Natural killer cell (primary cell): Measurements from ENCODE around the gene NFASC. TPM values are rescaled to one million over a fixed set of nuclear protein-coding genes. Genes with fewer than 3 reads are reported as not detected.

Experiments
- ATAC-seq, 3 donors: fragments of 150-1000 bp in 2 of 3; fragments of 200-7000 bp in 1 of 3; cut with Tn5 transposase; 1 replicate in 1 of 3; 2 replicates in 2 of 3; pipeline ENCODE4 v1.10.0; 2021; ENCODE audit warnings: mild to moderate bottlenecking in 2 of 3, moderate library complexity in 2 of 3
- DNase-seq, 2 donors: peaks; one replicate each; pipeline versions ENCODE4 v3.0.0 to v3.0.0-alpha.2; 2013 to 2021; ENCODE audit warnings: mixed read lengths in 1 of 2
- H3K27ac ChIP-seq: one replicate; pipeline ENCODE4 v1.5.1; 2013; ENCODE audit warnings: mild to moderate bottlenecking, low read length
- H3K27me3 ChIP-seq: one replicate; pipeline ENCODE4 v1.6.1; 2013; ENCODE audit warnings: low read length; ENCODE audit not compliant: control insufficient read depth, insufficient read depth
- H3K36me3 ChIP-seq: one replicate; pipeline ENCODE4 v1.6.1; 2013; ENCODE audit warnings: low read length; ENCODE audit not compliant: control insufficient read depth, insufficient read depth
- H3K4me1 ChIP-seq: one replicate; pipeline ENCODE4 v1.6.1; 2013; ENCODE audit warnings: low read length; ENCODE audit not compliant: control insufficient read depth, insufficient read depth
- H3K4me3 ChIP-seq: one replicate; pipeline ENCODE4 v1.5.1; 2013; ENCODE audit warnings: low read length
- H3K9me3 ChIP-seq: one replicate; pipeline ENCODE4 v1.6.1; 2013; ENCODE audit warnings: low read length; ENCODE audit not compliant: control insufficient read depth, insufficient read depth
- H3K27ac Mint-ChIP-seq, 2 donors: one replicate each; pipeline ENCODE4 v1.8.0; 2022; ENCODE audit warnings: mild to moderate bottlenecking in 2 of 2, mixed read lengths in 2 of 2, moderate library complexity in 1 of 2
- H3K27me3 Mint-ChIP-seq, 2 donors: one replicate each; pipeline ENCODE4 v1.8.0; 2022; ENCODE audit warnings: low read depth in 2 of 2, mixed read lengths in 2 of 2
- H3K36me3 Mint-ChIP-seq: one replicate; pipeline ENCODE4 v1.8.0; 2022; ENCODE audit warnings: mixed read lengths
- H3K4me1 Mint-ChIP-seq, 2 donors: one replicate each; pipeline ENCODE4 v1.8.0; 2022; ENCODE audit warnings: mixed read lengths in 2 of 2
- H3K4me3 Mint-ChIP-seq: one replicate; pipeline ENCODE4 v1.8.0; 2022; ENCODE audit warnings: mild to moderate bottlenecking, moderate library complexity, mixed read lengths
- H3K9me3 Mint-ChIP-seq, 2 donors: one replicate each; pipeline ENCODE4 v1.8.0; 2022; ENCODE audit warnings: mixed read lengths in 2 of 2
- CTCF ChIP-seq: fragments of 200-600 bp; IDR thresholded peaks from one replicate; pipeline ENCODE4 v1.8.0; 2022; ENCODE audit warnings: antibody characterized with exemption
- WGBS: methylation state at CpG from one replicate; pipeline ENCODE4 v1.1.7; 2013; ENCODE audit warnings: missing lambda C conversion rate; ENCODE audit not compliant: insufficient coverage; 5-methylcytosine and 5-hydroxymethylcytosine counted together
- intact Hi-C: fragments of 100-400 bp; cut with micrococcal nuclease; formaldehyde crosslinking; loops from one replicate; pipeline ENCODE4 v1.14.2; 2022
- total RNA-seq, 4 donors: library from RNA; stranded (reverse); fragments of 120-200 nt in 1 of 4; gene quantifications; one replicate each; pipeline versions ENCODE4 v1.2.3 to v1.2.4, GENCODE V29; 2013 to 2022

The NFASC gene
- total RNA-seq, 3 donors from 2014 or later (not counting 1 experiment from before 2014, with no cell fraction given): 0.09 to 0.27 TPM; not detected in 1

- ATAC-seq (no peak), DNase-seq (no peak)
- Histone ChIP-seq H3K9me3 (no peaks in the 10 kb centered on the region), H3K27me3 (no peaks in the 10 kb centered on the region), H3K36me3 (no peaks in the 10 kb centered on the region), H3K27ac (no peak overlapping the region), H3K4me3 (no peak overlapping the region), H3K4me1 (no peaks in the 10 kb centered on the region)
- no peak overlapping the region for H3K4me3 Mint-ChIP-seq
- TF ChIP-seq CTCF: no peak
- H3K36me3 Mint-ChIP-seq: no peaks in the 10 kb centered on the region
- 52% methylated on average over 6 of the region's 6 CpGs for whole genome bisulfite sequencing
- H3K27me3 Mint-ChIP-seq: no peaks in the 10 kb centered on the region
- H3K4me1 Mint-ChIP-seq: no peaks in the 10 kb centered on the region
- H3K27ac Mint-ChIP-seq: no peak overlapping the region
- no peaks in the 10 kb centered on the region for H3K9me3 Mint-ChIP-seq
- intact Hi-C loops: no loop called here
Measured at GRCh38 chr1:205013683-205014367, 143.2 kb downstream of the NFASC start.

GRCh38 chr1:205014783-205015182, 144.1 kb downstream of the NFASC start:
- Histone ChIP-seq H3K27me3 (no peaks in the 10 kb centered on the region), H3K27ac (no peak overlapping the region), H3K36me3 (no peaks in the 10 kb centered on the region), H3K4me1 (no peaks in the 10 kb centered on the region), H3K4me3 (no peak overlapping the region), H3K9me3 (no peaks in the 10 kb centered on the region)
- no peak for DNase-seq
- no peak overlapping the region for H3K27ac Mint-ChIP-seq
- H3K4me3 Mint-ChIP-seq: no peak overlapping the region
- H3K4me1 Mint-ChIP-seq: no peaks in the 10 kb centered on the region
- no peaks in the 10 kb centered on the region for H3K27me3 Mint-ChIP-seq
- H3K9me3 Mint-ChIP-seq: no peaks in the 10 kb centered on the region
- H3K36me3 Mint-ChIP-seq: no peaks in the 10 kb centered on the region
- 68% methylated on average over 3 of the region's 10 CpGs for WGBS
- TF ChIP-seq CTCF: no peak
- ATAC-seq: no peak
- intact Hi-C loops: no loop called here

- no peaks in the 10 kb centered on the region for H3K4me1 Mint-ChIP-seq
- ATAC-seq (no peak), DNase-seq (no peak)
- 92% methylated on average over 9 of the region's 9 CpGs for WGBS
- intact Hi-C loops: no loop called here
- H3K4me1 ChIP-seq: no peaks in the 10 kb centered on the region
- no peaks in the 10 kb centered on the region for H3K36me3 Mint-ChIP-seq
- H3K4me3 Mint-ChIP-seq: no peak overlapping the region
- H3K9me3 ChIP-seq: no peaks in the 10 kb centered on the region
- no peak overlapping the region for H3K4me3 ChIP-seq
- no peaks in the 10 kb centered on the region for H3K9me3 Mint-ChIP-seq
- no peak overlapping the region for H3K27ac ChIP-seq
- H3K27me3 Mint-ChIP-seq: no peaks in the 10 kb centered on the region
- no peaks in the 10 kb centered on the region for H3K36me3 ChIP-seq
- no peak for TF ChIP-seq CTCF
- no peaks in the 10 kb centered on the region for H3K27me3 ChIP-seq
- no peak overlapping the region for H3K27ac Mint-ChIP-seq
Measured at GRCh38 chr1:205015241-205015640, 144.6 kb downstream of the NFASC start.

- Mint-ChIP-seq H3K4me1 (no peaks in the 10 kb centered on the region), H3K27me3 (no peaks in the 10 kb centered on the region), H3K36me3 (no peaks in the 10 kb centered on the region), H3K9me3 (no peaks in the 10 kb centered on the region), H3K4me3 (no peak overlapping the region), H3K27ac (no peak overlapping the region)
- no peak for TF ChIP-seq CTCF
- Histone ChIP-seq H3K4me1 (no peaks in the 10 kb centered on the region), H3K4me3 (no peak overlapping the region), H3K27ac (no peak overlapping the region), H3K9me3 (no peaks in the 10 kb centered on the region), H3K36me3 (no peaks in the 10 kb centered on the region), H3K27me3 (no peaks in the 10 kb centered on the region)
- 89% methylated on average over 8 of the region's 9 CpGs for WGBS
- intact Hi-C loops: no loop called here
- ATAC-seq (no peak), DNase-seq (no peak)
Measured at GRCh38 chr1:205016075-205016474, 145.4 kb downstream of the NFASC start.
